ENCODE measurements around the gene IVNS1ABP. TPM values are rescaled to one million over a fixed set of nuclear protein-coding genes. Genes with fewer than 3 reads are reported as not detected.

Gene IVNS1ABP
- total and polyA plus RNA-seq, 2 experiments from 2014 or later: 73.5 to 162 TPM

DNA sequence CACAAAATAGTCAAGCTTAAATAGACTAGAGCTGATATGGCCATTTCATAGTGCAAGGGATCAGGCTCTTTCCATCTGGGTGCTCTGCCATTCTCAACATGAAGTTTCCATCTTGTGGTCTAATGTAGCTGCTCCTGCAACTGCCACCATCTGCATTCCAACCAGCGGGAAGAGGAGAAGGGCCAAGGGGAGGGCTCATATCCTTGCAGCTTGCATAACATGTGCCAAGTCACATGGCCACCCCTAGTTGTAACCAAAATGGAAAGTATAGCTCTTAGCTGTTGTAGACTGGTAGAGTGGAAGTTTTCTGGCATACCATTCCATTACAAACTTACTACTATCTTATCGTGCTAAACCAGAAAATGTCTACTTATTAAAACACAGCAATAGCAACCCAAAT lies 38.9 kb upstream of the IVNS1ABP start (continued):
- TF ChIP-seq, protein P1, sequence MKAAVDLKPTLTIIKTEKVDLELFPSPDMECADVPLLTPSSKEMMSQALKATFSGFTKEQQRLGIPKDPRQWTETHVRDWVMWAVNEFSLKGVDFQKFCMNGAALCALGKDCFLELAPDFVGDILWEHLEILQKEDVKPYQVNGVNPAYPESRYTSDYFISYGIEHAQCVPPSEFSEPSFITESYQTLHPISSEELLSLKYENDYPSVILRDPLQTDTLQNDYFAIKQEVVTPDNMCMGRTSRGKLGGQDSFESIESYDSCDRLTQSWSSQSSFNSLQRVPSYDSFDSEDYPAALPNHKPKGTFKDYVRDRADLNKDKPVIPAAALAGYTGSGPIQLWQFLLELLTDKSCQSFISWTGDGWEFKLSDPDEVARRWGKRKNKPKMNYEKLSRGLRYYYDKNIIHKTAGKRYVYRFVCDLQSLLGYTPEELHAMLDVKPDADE (IDR thresholded peaks at IDR 0.05): no peak
- no peak for TF ChIP-seq EZH2 (IDR thresholded peaks at IDR 0.05; ENCODE audit: low read depth, unreplicated experiment)
- TF ChIP-seq NANOG (IDR thresholded peaks at IDR 0.05; ENCODE audit: borderline replicate concordance): no peak
- TF ChIP-seq POLR2AphosphoS5 (IDR thresholded peaks at IDR 0.05; ENCODE audit: low read depth): no peak
- TF ChIP-seq JUNB (IDR thresholded peaks at IDR 0.05; ENCODE audit: unreplicated experiment): no peak

DNA sequence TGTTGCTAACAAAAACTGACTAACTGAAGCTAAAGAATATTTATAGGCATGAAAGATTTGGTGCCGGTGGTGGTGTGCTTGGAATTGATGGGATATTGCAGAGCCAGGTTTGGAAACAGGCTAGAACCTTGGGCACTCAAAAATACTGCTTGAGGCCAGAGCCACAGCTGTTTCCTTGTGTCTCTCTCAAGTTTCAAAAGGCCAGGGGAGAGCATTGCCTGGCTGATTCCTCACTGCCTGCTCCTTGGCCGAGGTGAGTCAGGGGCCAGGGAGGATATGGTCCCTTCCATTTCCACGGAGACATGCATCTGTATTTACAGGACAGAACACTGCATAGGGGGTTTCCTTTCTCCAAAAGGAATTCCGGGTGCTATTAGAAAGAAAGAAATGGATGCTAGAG lies 36.1 kb upstream of the IVNS1ABP start:
- Histone ChIP-seq H3K79me2 (replicated peaks; ENCODE audit: insufficient read depth) (no peaks in the 10 kb centered on the region), H4K20me1 (replicated peaks; ENCODE audit: insufficient read depth) (no peaks in the 10 kb centered on the region), H3K4me2 (no peak overlapping the region), H3F3A (replicated peaks; ENCODE audit: low read depth) (no peaks in the 10 kb centered on the region), H3K4me1 (ENCODE audit: insufficient read depth) (no peaks in the 10 kb centered on the region), H3K27ac (ENCODE audit: low read depth) (no peak overlapping the region), H3K27me3 (ENCODE audit: insufficient read depth) (no peaks in the 10 kb centered on the region), H2AFZ (no peak overlapping the region), H3K9me2 (ENCODE audit: insufficient read depth) (0 out of 2 replicates have a peak, but pooled peaks cover 3% of the 10 kb centered on the region), H3K36me3 (ENCODE audit: insufficient read depth) (no peaks in the 10 kb centered on the region), H3K4me3 (no peak overlapping the region)
- ATAC-seq (no peak), DNase-seq (ENCODE audit: low spot score) (no peak)
- Mint-ChIP-seq H3K9me3 (no peaks in the 10 kb centered on the region), H3K27ac (no peak overlapping the region; the same call in 1 of the 2 replicates), H3K4me1 (no peaks in the 10 kb centered on the region), H3K4me3 (no peak overlapping the region), H3K27me3 (ENCODE audit: insufficient read depth, low read depth, poor library complexity) (no peaks in the 10 kb centered on the region), H3K36me3 (ENCODE audit: low read depth) (no peaks in the 10 kb centered on the region)
- TF ChIP-seq, protein P1 (IDR thresholded peaks at IDR 0.05): no peak

DNA sequence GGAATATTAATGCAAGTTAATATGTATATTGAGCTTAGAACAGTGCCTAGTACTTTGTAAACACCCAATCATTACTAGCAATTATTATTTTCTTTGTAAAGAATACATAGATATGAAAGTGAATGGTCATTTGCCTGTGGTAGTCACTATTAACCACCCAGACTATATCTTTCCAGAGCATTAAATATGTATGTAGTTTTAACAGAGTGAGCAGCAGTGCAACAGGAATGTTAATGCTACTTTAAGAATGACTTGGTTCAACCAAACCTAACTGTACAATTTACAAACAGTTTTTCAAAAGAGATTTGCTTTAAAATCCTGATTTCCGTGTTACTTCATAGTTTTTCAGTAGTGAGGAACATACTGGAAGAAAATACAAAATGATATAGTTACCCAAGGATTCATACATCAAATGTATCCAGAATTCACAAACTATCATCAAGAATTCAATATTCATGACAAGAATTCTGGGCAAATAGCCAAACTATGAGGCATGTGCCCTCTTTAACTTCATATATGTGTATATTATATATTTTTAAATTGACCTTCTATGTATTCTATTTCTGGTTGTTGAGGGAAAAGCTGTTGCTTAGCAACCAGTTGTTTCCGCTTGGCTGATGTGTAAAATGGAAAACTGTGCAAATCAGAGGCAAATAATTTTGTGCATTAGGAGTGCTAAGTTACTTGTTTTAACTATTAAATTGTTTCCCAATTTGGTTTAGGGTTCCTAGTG lies 34.9 kb upstream of the IVNS1ABP start:
- Mint-ChIP-seq H3K27me3 (ENCODE audit: insufficient read depth, low read depth, poor library complexity) (no peaks in the 10 kb centered on the region), H3K36me3 (ENCODE audit: low read depth) (no peaks in the 10 kb centered on the region), H3K4me1 (no peaks in the 10 kb centered on the region), H3K27ac (no peak overlapping the region), H3K4me3 (no peak overlapping the region), H3K9me3 (no peaks in the 10 kb centered on the region)
- H3K4me1 ChIP-seq (ENCODE audit: insufficient read depth): no peaks in the 10 kb centered on the region
- DNase-seq (ENCODE audit: low spot score) (no peak), ATAC-seq (no peak)
- H3K9me2 ChIP-seq (ENCODE audit: insufficient read depth): 0 out of 2 replicates have a peak, but pooled peaks cover 3% of the 10 kb centered on the region
- H3K27me3 ChIP-seq (ENCODE audit: insufficient read depth): no peaks in the 10 kb centered on the region
- H3K79me2 ChIP-seq (replicated peaks; ENCODE audit: insufficient read depth): no peaks in the 10 kb centered on the region
- no peak overlapping the region for H3K27ac ChIP-seq (ENCODE audit: low read depth)
- no peaks in the 10 kb centered on the region for H4K20me1 ChIP-seq (replicated peaks; ENCODE audit: insufficient read depth)
- no peaks in the 10 kb centered on the region for H3K36me3 ChIP-seq (ENCODE audit: insufficient read depth)
- H3K4me3 ChIP-seq: no peak overlapping the region
- H2AFZ ChIP-seq: no peak overlapping the region
- no peaks in the 10 kb centered on the region for H3F3A ChIP-seq (replicated peaks; ENCODE audit: low read depth)
- no peak overlapping the region for H3K4me2 ChIP-seq
- TF ChIP-seq EZH2 (IDR thresholded peaks at IDR 0.05; ENCODE audit: low read depth, unreplicated experiment) (no peak), ZNF331 (CRISPR knock-in tag; IDR thresholded peaks at IDR 0.05; ENCODE audit: low read depth) (no peak), CREB1 (CRISPR knock-in tag; IDR thresholded peaks at IDR 0.05; ENCODE audit: low read depth) (no peak), EZH2phosphoT487 (IDR thresholded peaks at IDR 0.05; ENCODE audit: unreplicated experiment) (no peak), ZNF114 (CRISPR knock-in tag; IDR thresholded peaks at IDR 0.05) (no peak), JUNB (IDR thresholded peaks at IDR 0.05; ENCODE audit: unreplicated experiment) (no peak)
- TF ChIP-seq, protein P2, sequence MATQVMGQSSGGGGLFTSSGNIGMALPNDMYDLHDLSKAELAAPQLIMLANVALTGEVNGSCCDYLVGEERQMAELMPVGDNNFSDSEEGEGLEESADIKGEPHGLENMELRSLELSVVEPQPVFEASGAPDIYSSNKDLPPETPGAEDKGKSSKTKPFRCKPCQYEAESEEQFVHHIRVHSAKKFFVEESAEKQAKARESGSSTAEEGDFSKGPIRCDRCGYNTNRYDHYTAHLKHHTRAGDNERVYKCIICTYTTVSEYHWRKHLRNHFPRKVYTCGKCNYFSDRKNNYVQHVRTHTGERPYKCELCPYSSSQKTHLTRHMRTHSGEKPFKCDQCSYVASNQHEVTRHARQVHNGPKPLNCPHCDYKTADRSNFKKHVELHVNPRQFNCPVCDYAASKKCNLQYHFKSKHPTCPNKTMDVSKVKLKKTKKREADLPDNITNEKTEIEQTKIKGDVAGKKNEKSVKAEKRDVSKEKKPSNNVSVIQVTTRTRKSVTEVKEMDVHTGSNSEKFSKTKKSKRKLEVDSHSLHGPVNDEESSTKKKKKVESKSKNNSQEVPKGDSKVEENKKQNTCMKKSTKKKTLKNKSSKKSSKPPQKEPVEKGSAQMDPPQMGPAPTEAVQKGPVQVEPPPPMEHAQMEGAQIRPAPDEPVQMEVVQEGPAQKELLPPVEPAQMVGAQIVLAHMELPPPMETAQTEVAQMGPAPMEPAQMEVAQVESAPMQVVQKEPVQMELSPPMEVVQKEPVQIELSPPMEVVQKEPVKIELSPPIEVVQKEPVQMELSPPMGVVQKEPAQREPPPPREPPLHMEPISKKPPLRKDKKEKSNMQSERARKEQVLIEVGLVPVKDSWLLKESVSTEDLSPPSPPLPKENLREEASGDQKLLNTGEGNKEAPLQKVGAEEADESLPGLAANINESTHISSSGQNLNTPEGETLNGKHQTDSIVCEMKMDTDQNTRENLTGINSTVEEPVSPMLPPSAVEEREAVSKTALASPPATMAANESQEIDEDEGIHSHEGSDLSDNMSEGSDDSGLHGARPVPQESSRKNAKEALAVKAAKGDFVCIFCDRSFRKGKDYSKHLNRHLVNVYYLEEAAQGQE (IDR thresholded peaks at IDR 0.05; ENCODE audit: unreplicated experiment): no peak
